Measurements from ENCODE around the gene NECTIN4.
A peak's percentile ranks its signal among the peaks of the same experiment; 100 is the strongest.
"Not testable (repeated sequence)": the region's sequence is repeated elsewhere in the genome, so short reads cannot be mapped to it uniquely, and the experiment has no call there.

NECTIN4 gene

DNA sequence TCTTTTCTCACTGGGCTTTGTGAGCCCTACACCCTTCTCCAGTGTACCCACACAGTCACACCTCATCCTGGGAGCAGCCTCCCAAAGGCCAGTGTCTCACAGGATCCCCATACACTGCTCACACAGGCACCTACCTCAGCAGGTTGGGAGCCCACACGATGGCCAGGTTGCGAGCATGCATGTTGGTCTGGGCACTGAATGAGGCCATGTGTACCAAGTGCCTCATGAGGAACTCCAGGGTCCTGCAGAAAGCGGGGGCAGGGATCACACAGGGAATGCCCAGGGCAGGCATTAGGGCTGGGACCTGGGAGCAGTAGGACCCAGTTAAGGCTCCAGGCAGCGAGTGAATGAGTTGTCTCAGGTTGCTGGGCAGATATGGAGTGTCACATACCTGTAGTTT, 35.1 kb downstream of the NECTIN4 start:
- no peak for DNase-seq (ENCODE audit: low read depth)

GRCh38 chr1:161052899-161053298, 36.5 kb downstream of the NECTIN4 start:
- no peak for DNase-seq (ENCODE audit: low read depth)

DNA sequence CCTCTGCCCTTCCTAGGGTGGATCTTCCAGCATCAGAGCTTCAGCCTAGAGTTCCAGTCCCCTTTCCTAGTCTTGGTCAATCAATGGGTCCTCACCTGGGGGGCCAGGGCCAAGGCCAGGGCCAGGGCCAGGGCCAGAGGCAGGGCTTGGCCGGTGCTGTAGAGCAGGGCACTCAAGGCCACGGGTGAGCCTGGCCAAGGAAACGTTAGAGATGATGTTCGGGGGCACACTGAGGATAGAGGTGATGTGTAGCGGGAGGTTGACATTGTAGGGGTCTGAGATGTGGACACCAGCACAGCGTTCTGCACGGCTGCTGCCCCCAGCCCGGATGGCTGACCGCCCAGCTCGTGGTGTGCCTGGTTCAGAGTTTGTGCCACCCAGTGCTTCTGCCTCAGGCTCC, 38.1 kb downstream of the NECTIN4 start:
- no peak for DNase-seq (ENCODE audit: low read depth)

GRCh38 chr1:161048949-161049722, 40.2 kb downstream of the NECTIN4 start:
- DNase-seq (ENCODE audit: low read depth) = no peak

GRCh38 chr1:161047436-161048420, 41.6 kb downstream of the NECTIN4 start:
- DNase-seq (ENCODE audit: low read depth) = no peak

- DNase-seq (ENCODE audit: low read depth) = no peak
Observed at GRCh38 chr1:161046605-161047228, 42.6 kb downstream of the NECTIN4 start.

DNA sequence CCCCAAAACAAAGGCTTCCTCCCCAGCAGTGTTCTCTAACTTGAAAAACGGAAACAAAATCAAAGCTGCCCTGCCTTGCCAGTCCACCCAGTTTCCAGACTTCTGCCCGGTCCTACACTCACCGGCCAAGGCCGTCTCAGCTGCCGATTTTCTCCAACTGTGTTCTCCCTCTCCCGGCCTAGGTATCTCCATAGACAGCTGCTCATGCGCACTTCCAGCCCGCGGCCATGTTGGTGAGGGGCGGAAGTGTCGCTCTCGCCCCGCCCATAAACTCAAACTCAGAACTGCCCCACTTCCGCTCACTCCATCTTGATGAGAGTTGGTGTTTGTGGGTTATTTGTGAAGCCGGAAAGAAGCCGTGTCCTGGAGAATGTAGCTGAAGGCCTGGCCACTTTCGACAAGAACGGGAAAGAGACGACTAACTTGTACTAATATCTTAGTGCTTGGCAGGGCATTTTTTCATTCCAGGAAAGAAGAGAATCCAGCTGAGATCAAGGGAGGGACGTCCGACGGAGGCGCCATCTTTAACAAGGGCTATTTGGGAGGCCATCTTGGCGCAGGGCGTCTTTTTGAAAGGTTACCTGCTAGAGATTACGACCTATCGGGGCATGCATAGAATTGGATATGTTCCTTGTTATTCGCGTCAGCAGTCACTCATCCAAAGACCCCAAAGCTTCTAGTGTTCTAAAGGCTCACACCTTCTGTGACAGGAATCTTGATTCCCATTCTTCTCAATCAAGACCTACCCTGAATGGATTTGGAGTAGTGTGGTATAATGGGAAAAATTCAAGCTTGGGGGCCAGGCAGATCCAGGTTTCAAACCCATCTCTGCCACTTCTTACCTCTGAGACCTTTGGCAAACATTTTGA, 43.4 kb downstream of the NECTIN4 start, which contains the start of gene USF1:
USF1 (minus strand) TSS at position 242 of the 869 bp plus-strand sequence. CDS start 2,702 bp downstream, outside the sequence.
- DNase-seq (ENCODE audit: low read depth) = peak; percentile 86

DNA sequence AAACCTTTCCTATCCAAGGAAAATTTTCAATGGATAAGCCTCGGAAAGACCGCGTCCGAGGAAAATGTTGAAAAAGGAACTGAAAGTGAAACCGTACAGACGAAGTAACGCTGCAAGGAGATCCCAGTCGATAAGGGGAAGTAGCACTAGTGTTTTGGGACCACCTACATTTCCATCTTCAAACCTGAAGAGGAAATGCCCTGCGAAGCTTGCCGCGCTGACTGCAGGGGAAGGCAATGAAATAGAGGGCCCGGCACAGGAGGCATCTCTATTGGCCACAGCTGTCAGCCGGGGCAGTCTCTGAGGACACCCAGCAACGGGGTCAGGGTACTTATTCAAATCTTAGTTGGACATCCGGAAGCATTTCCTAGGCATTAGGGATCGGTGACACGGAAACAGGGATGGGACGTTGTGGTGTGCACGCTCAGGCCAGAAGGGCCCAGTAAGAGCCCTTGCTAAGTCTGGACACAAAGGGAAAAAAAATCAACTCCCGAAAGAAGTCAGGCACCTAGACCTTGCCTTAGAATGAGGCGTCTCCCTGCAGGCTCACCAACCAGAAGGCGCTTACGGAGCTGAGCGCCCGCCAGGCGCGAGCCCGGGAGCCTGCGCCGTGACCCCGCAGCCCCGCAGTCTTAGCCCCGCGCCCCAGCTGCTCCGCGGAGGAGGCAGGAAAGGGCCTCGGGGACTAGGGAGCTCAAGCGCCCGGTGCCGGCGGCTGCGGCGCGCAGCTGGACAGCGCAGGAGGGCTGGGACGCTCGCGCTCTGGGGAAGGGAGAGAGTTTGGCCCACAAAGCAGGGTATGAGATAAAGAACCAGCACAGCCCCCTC, 44.2 kb downstream of the NECTIN4 start:
- DNase-seq (ENCODE audit: low read depth) = no peak

DNA sequence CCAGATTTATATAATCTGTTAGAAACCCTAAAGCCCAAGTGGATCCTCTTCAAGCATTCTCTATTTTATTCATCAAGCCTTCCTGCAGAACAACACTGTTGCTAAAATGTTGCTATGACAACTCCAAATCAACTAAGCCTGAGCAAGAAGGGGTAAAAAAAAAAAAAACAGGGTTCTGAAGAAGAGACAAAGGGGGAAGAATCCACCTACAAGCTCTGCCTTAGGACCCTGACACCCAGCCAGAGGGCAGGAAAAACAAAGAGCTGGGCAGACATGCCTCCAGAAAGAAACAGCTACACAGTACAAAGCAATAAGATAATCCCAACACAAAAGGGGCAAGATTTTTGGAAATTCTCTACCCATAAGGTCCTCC, 44.8 kb downstream of the NECTIN4 start:
- DNase-seq (ENCODE audit: low read depth) = no peak

- no peak for DNase-seq (ENCODE audit: low read depth)
Observed at GRCh38 chr1:161039546-161039945, 49.8 kb downstream of the NECTIN4 start.

DNA sequence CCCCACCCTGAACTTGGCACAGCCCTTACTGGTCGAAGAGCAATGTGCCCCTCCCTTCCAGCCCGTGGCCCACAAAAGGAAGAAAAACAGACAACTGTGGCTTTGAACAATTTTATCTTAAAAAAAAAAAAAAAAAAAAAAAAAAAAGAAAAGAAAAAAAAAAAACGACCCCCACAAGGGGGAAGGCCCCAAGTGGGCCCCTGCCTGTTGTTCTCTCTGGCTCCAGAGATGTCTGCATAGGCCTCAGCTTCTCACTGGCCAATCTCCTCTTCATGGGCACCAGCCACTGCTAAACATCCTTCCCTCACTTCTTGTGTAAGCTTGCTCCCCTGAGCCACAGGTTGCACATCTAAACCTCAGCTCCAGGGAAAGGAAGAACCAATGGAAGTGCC, 50.2 kb downstream of the NECTIN4 start:
- DNase-seq (ENCODE audit: low read depth) = no peak

GRCh38 chr1:161038523-161039153, 50.7 kb downstream of the NECTIN4 start, which contains the start of gene TSTD1:
Gene TSTD1 (minus strand): TSS chr1:161038964. CDS start chr1:161038889, 75 bp downstream.
- peak; percentile 84 for DNase-seq (ENCODE audit: low read depth)

DNA sequence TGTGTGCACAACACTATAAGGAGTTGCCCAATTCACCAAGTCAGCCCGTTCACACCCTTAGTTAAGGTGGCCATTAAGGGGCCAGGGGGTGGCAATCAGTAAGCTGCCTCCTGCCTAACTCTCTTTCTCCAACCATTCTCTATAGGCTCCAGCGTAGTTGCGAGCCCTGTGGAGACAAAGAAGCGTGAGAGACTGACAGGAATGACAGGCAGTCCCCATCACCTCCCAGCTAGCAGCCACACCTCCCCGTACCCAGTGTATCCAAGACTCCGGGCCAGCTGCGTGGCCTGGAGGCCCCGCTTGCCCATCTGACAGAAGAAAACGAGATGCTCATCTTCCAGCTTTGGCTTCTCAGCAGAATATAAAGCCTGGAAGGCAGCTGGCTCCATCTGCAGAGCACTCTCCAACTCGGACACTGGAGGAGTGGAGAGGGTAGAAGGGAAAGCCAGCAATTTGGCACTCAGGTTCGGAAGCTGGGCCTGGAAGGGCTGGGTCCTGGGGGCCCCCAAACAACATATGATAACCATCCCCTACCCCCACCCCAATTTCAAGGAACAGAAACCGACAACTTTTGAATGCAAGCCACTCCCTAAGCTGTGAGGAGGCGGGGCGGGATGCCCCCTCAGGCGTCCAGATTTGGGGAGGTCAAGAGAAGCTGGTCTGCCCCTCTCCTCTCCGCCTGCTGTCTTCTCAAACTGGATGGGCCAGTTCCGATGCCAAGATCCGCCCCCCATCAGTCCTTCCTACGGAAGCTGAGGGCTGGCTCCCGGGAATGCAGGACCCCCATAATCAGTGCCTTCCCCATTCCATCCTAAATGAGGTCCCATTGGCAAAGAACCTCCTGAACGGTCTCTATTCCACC, 51.5 kb downstream of the NECTIN4 start:
- DNase-seq (ENCODE audit: low read depth) = no peak

DNA sequence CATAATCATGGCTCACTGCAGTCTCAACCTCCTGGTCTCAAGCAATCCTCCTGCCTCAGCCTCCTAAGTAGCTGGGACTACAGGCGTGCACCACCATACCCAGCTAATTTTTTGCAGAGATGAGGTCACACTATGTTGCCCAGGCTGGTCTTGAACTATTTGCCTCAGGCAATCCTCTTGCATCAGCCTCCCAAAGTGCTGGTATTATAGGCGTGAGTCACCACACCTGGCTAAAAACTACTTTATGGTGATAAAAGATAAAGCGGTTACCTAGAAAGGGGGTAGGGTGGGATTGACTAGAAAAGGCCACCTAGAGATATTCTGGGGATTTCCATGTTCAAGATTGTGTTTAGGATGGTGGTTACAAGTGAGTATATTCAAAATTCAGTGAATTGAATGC, 55.6 kb downstream of the NECTIN4 start:
- DNase-seq (ENCODE audit: low read depth) = no peak

DNA sequence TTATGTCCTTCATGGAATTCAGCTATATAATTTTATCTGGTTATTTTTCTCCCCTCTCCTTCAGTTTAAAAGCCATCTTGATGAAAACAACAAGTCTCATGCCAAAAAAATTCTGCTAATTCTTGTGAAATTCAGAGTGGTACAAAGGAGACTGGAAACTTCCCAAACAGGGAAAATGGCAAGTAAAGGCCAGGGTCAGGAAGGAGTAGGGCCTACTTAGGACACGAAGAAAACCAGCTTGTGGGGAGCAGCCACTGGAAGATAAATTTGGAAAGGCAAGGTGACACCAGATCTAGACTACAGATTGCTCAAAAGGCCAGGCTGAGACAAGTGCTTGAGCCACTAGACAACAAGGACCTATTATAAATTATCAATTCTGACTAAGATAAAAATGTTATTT, 56.9 kb downstream of the NECTIN4 start:
- no peak for DNase-seq (ENCODE audit: low read depth)

DNA sequence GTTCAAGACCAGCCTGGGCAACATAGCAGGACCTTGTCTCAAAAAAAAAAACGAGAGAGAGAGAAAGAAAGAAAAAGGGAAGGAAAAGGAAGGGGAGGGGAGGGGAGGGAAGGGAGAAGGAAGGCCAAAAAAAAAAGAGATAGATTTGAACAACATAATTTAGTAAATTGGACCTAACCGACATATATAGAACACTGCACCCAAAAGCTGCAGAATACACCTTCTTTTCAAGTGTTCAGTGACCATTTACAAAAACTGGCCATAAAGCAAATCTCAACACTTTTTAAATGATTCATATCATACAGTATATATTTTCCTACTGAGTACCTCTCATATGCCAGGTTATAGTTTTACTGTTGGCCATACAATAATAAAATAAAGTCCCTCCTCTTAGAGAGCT, 57.5 kb downstream of the NECTIN4 start:
- no peak for DNase-seq (ENCODE audit: low read depth)

DNA sequence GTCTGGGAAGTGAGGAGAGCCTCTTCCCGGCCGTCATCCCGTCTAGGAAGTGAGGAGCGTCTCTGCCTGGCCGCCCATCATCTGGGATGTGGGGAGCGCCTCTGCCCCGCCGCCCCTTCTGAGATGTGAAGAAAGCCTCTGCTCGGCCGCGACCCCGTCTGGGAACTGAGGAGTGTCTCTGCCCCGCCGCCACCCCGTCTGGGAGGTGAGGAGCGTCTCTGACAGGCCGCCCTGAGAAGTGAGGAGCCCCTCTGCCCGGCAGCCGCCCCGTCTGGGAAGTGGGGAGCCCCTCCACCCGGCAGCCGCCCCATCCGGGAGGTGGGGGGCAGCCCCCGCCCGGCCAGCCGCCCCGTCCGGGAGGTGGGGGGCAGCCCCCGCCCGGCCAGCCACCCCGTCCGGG, 59.9 kb downstream of the NECTIN4 start:
- not testable (repeated sequence) for DNase-seq (ENCODE audit: low read depth)

GRCh38 chr1:161026954-161027353, 62.4 kb downstream of the NECTIN4 start:
- DNase-seq (ENCODE audit: low read depth) = not testable (repeated sequence)

DNA sequence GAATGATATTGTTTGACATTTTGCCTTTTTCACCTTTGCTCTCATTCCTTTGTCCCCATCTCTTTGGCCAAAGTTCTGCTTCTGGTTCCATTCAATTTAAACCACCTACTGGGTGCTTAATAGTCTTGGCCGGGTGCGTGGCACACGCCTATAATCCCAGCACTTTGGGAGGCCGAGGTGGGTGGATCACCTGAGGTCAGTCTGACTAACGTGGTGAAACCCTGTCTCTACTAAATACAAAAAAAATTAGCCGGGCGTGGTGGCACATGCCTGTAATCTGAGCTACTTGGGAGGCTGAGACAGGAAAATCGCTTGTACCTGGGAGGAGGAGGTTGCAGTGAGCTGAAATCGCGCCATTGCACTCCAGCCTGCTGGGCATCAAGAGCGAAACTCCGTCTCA, 66.9 kb downstream of the NECTIN4 start:
- DNase-seq (ENCODE audit: low read depth) = not testable (repeated sequence)

Measured in activated T-helper 9 cell treated with anti-CD3 and anti-CD28 coated beads, Interleukin-2, amount 50 U/mL, for 16 hours (primary cell).